AG09319 (cell line): Measurements from ENCODE around the gene ITGB2.

Source experiments
- DNase-seq: peaks from one replicate; pipeline ENCODE4 v3.0.0-alpha.2; 2010; ENCODE audit warnings: low read depth; ENCODE audit errors: extremely low read depth
- CTCF ChIP-seq: IDR thresholded peaks from 2 replicates; pipeline ENCODE4 v1.5.1; 2011; ENCODE audit warnings: low read depth, mild to moderate bottlenecking, inconsistent platforms, low read length, moderate library complexity

The ITGB2 gene

DNA sequence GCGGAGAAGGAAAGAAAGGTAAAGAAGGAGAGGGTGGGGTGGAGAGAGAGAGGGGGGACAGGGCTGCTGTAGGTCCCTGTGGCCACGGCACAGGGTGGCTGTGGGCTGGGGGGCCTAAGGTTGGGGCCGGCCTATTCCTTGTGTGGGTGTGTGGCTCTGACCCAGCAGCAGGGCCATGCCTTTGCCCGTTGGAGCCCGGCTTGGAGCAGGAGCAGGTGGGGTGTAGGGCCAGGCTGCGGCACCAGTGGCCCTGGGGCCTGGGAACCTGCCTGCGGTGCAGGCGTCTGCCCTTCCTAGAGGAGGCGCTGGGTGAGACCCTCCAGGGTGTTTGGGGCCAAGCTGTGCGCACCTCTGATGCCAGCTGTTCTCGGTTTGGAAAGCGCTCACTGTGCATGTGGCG lies 83.2 kb downstream of the ITGB2 start:
- DNase-seq, result no peak
- no peak for TF ChIP-seq CTCF

- no peak for DNase-seq
- no peak for TF ChIP-seq CTCF
Observed at GRCh38 chr21:44836666-44837471, 83.8 kb downstream of the ITGB2 start.

DNA sequence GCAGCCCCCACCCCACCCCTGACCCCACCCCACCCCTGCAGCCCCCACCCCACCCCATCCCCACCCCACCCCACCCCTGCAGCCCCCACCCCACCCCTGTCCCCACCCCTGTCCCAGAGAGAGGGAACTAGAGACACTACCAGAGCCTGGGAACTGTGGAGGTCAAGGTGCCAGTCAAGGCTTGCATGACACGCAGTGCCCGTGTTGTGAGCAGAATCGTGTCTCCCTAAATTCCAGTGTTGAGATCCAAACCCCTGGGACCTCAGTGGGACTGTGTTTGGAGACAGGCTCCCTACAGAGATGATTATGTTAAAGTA lies 84.4 kb downstream of the ITGB2 start:
- no peak for TF ChIP-seq CTCF

More for the DNA sequence above, 84.4 kb downstream of the ITGB2 start:
- DNase-seq, result no peak
